GM10266 (cell line): ENCODE data around the gene TMEM129.
"Not testable (repeated sequence)": the region's sequence is repeated elsewhere in the genome, so short reads cannot be mapped to it uniquely, and the experiment has no call there.

Source experiments
- DNase-seq: peaks from one replicate; pipeline ENCODE4 v3.0.0; 2012; ENCODE audit errors: extremely low spot score
- CTCF ChIP-seq: IDR thresholded peaks from 2 replicates; pipeline ENCODE4 v1.5.1; 2012; ENCODE audit warnings: mild to moderate bottlenecking, low read depth; ENCODE audit not compliant: control insufficient read depth, insufficient read depth; ENCODE audit errors: missing control alignments

TMEM129 gene

GRCh38 chr4:1703867-1704266 lies 17.3 kb downstream of the TMEM129 start:
- DNase-seq, result no peak
- no peak for TF ChIP-seq CTCF

- not testable (repeated sequence) for DNase-seq
Measured at GRCh38 chr4:1701671-1702070, 19.5 kb downstream of the TMEM129 start.

GRCh38 chr4:1695913-1696312 lies 25.2 kb downstream of the TMEM129 start:
- no peak for DNase-seq
- TF ChIP-seq CTCF, result no peak

- peak; percentile 91 for TF ChIP-seq CTCF
Measured at GRCh38 chr4:1693131-1693896, 27.8 kb downstream of the TMEM129 start.

GRCh38 chr4:1691737-1692373 lies 29.3 kb downstream of the TMEM129 start:
- no peak for TF ChIP-seq CTCF

More at GRCh38 chr4:1693131-1693896, 27.8 kb downstream of the TMEM129 start:
- peak; percentile 78 for DNase-seq

GRCh38 chr4:1690698-1691097 lies 30.4 kb downstream of the TMEM129 start:
- TF ChIP-seq CTCF, result no peak
- no peak for DNase-seq

More at GRCh38 chr4:1691737-1692373, 29.3 kb downstream of the TMEM129 start:
- DNase-seq, result no peak

GRCh38 chr4:1686440-1687036 lies 34.6 kb downstream of the TMEM129 start:
- no peak for DNase-seq
- TF ChIP-seq CTCF, result no peak
